ENCODE measurements around the gene RERE.

RERE gene

GRCh38 chr1:8689431-8690252 lies 127.8 kb downstream of the RERE start:
- DNase-seq (ENCODE audit: low read depth in 2 of 2), result no peak

DNA sequence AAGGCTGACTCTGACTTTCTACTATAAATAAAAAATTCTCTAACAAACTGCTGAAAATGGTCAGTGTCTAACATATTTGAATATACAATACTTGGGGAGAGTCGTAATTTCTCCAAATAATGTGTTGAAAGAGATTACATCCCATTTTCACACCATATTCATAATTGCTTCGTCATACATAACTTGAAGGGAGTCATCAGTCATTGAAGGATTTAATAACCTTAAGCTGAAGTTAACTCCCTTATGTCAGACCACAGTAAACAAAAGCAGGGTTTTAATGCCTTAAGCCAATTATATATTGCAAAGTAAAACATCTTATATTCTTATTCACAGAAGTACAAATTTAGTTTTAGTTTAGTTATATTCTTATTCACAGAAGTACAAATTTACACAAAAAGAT lies 129.9 kb downstream of the RERE start:
- no peak for DNase-seq (ENCODE audit: low read depth in 2 of 2)

DNA sequence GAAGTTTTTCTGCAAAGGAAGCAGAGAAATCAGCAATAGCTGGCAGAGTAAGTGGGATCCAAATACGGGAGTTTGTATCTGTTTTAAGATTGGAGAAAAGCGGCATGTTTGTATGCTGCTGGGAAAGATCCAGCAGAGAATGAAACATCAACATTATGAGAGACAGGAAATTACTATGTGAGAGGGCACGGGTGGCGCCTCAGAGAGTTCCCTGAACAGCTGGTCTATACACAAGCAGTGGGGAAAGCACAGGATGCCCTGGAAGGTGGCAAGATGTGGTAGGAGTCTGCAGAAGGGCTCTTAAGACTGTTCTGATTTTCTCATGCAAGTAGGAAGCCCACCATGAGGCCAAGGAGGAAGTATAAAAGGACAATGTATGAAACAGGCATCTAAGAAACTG lies 130.4 kb downstream of the RERE start:
- no peak for DNase-seq (ENCODE audit: low read depth in 2 of 2)

GRCh38 chr1:8685463-8685862 lies 132.0 kb downstream of the RERE start:
- DNase-seq (ENCODE audit: low read depth in 2 of 2), result no peak

- DNase-seq (ENCODE audit: low read depth in 2 of 2), result no peak
Measured at GRCh38 chr1:8684590-8684989, 132.8 kb downstream of the RERE start.

DNA sequence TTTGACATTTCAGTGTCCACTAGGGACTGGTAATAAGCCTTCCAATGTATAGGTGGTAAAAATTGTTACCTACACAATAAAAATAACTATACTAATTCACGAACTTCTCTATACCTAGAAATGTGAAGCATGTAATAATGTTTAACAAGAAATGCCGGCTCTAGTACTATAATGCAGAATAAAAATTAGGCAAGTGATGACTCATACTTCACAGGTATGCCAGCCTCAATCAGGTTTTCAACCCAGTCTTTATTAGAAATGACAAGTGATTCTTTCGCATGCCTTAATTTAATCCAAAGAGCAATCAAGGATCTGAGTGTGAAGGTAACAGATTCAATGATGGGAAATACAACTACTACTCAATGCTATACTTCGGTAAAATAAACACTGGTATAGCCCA lies 134.9 kb downstream of the RERE start:
- DNase-seq (ENCODE audit: low read depth in 2 of 2), result no peak

- DNase-seq (ENCODE audit: low read depth in 2 of 2), result no peak
Measured at GRCh38 chr1:8681911-8682310, 135.5 kb downstream of the RERE start.

- no peak for DNase-seq (ENCODE audit: low read depth in 2 of 2)
Measured at GRCh38 chr1:8680664-8681650, 136.5 kb downstream of the RERE start.

- no peak for DNase-seq (ENCODE audit: low read depth in 2 of 2)
Measured at GRCh38 chr1:8679929-8680663, 137.3 kb downstream of the RERE start.

- DNase-seq (ENCODE audit: low read depth in 2 of 2), result no peak
Measured at GRCh38 chr1:8679395-8679800, 138.0 kb downstream of the RERE start.

GRCh38 chr1:8678673-8679394 lies 138.6 kb downstream of the RERE start:
- no peak for DNase-seq (ENCODE audit: low read depth in 2 of 2)

DNA sequence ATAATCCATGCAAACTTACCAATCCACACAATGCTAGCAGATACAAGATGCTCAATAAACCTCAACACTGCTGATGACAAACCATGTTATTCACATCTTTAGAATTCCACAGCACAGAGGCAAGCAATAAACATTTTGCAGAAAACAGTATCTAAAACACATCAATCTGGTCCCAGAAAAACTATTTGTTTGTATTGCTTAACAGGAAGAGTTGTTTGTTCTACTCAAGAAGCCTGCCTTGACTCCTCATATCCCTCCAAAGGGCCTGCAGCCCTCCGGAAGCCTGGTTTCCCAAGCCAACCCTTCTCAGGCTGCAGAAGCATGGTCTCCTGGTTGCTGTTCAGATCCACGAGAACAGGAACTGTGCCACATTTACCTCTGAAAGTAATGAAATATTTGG lies 139.7 kb downstream of the RERE start:
- no peak for DNase-seq (ENCODE audit: low read depth in 2 of 2)

DNA sequence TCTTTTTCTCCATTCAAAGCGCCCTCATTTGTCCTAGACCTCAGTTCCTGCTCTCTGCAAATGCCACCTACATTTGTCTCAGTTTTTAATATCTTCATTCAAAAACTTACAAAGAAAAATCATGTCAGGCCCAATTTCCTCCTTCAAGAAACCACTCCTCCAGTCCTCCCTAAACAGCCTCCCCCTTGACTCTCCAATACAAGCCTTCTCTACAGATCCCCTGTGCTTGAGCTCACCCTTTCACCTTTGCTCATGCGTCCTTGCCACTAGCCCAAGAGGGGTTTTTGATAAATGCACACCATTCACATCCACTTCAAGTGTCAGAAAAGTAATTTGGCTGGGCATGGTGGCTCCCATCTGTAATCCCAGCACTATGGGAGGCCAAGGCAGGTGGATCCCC lies 140.6 kb downstream of the RERE start:
- no peak for DNase-seq (ENCODE audit: low read depth in 2 of 2)

DNA sequence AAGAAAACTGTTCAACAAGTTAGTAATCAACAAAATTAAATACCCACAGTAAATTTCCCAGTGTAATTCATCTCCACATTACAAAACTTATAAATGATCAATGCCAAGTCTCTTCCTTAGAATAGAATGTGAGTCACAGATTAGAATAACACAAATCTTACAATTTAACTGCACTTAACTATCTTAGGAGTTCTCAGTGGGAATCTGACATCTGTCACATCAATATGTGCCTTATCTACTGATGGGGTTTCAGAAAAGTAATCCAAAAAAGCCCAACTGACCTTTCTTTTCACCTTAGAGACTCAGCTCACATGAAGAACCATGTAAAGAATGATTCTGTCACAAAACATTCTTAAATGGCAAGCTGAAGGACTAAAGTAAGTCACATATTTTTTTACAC lies 141.4 kb downstream of the RERE start:
- no peak for DNase-seq (ENCODE audit: low read depth in 2 of 2)

- no peak for DNase-seq (ENCODE audit: low read depth in 2 of 2)
Measured at GRCh38 chr1:8674912-8675311, 142.5 kb downstream of the RERE start.

DNA sequence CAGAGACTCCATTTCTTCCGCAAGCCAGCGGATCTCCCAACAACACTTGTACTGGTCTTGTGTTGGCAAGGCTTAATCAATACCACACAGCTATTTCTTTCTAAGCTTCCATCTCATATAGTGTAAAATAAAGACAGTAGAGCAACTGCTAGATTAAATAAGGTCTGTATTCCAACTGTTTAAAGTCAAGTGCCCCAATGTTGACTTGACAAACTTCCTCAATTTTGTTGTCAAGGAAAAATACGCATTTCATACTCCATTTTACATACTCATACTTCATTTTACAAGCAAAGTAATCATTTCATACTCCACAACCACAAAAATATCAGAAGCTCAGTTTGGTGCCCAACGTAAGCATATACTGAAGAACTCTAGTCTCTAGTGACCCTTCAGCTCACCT lies 143.0 kb downstream of the RERE start:
- no peak for DNase-seq (ENCODE audit: low read depth in 2 of 2)

DNA sequence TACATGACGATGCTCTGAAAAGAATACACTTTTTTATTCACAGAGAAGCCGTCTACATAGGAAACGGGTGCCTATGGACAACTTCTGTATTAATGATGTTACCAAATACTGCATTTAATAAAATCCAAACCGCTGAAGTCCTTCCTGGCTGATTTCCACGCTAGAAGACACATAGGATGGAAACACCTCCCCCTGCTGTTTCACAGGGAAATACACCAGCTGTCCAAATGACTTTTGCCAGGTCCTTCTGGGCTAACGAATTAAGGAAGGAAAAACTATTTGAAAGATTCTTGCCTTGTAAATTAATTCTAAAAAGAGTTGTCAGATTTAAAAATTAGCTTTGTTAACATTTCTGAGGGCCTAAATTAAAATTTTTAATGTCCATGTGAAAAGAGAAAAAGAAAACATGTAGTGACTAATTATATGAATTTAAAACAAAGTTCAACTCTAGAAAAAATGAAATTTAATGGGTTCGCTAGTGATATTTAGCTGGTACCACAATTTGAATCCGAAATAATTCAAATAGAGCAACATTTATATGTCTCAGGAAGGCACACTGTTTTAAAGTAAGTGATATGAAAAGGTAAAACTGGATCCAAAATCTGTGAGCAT lies 146.0 kb downstream of the RERE start:
- no peak for DNase-seq (ENCODE audit: low read depth in 2 of 2)

DNA sequence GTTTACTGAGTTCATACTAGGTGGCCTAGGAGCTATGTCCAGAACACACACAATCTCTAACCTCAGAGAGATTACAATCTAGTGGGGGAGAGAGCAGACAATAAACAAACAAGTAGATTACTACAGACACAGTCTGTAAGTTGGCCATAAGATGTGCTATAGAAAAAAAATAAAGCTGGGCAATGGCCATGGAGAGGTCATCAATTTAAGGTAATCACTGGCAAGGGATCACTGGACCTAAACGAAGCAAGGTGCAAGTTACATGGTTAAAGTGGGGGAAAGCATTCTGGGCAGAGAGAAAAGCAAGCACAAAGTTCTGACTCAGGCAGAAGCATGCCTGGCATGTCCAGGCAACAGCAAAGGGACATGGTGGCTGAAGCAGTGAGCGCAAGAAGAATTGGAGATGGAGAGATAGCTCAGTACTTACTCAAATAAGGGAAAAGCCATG lies 147.0 kb downstream of the RERE start:
- DNase-seq (ENCODE audit: low read depth in 2 of 2), result no peak

DNA sequence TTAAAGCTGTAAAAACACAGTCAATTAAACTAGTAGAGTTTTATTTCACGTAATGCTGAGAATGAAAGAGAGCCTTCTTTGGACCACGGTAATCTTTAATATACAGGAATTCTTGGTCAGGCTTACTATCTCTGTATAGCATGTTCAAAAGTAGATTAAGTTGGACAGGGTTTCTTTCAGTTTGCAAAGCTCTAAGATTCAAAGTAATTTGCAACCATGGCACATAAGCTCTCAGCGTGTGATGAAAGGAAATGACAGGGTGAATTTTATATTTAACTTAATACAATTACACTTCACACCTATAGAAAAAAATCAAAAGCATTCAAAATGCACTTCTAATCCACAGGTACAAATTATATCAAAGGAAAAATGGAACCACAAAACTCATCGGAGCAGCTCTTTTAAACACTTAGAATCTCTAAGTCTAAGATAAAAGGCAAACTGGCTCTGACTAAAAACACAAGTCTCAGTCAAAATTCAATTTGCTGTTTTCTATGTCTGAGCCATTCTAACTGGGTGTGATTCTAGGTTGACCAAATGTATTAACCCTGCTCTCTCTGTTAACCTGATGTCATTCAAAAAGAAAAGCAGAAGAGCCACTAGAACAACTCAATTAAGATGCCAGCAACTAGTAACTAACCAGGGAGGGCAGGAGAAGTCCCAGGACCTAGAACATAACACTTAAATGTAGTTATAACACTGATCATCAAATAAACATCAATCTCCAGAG lies 147.7 kb downstream of the RERE start:
- DNase-seq (ENCODE audit: low read depth in 2 of 2), result no peak

DNA sequence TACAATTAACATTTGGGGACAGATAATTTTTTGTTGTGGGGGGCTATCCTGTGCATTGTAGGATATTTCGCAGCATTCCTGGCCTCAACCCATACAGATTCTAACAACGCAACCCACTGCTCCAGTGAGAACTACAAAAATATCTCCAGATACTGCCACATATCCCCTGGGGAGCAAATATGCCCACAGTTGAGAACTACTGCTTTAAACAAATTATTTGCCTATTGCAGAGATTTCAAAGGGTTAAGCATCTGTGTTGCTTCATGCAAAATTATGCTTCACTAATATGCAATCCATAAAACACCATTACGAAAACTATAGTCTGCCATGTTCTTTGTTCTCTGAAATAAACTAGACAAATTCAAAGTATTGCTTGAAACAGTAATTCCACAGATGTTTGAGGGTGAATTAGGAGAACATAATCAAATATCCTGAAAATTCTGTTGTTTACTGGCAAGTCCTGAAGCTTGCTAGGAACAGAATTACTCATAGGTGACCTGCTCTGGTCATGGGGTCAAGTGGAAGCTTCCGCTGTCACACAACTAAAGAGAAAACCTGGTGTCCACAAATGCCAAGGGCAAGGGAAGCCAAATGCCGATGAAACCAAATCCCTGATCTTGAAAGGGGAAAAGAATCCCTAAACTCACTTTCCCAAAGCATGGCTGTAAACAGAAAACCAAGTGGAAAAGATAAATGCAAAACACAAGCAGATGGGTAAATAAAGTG lies 149.4 kb downstream of the RERE start:
- no peak for DNase-seq (ENCODE audit: low read depth in 2 of 2)
